RWPE2 (cell line): Measurements from ENCODE around the gene TTL.
A peak's percentile ranks its signal among the peaks of the same experiment; 100 is the strongest.

Experiments used
- ATAC-seq: fragments of 200-7000 bp; cut with Tn5 transposase; 3 replicates; pipeline ENCODE4 v1.9.1; 2021; ENCODE audit warnings: low read depth
- DNase-seq: peaks from one replicate; pipeline ENCODE4 v3.0.0-alpha.2; 2020; ENCODE audit warnings: low spot score
- H3K27ac ChIP-seq: fragments of 450-650 bp; 2 replicates; pipeline ENCODE4 v1.5.1; 2017; ENCODE audit warnings: mild to moderate bottlenecking; ENCODE audit not compliant: poor library complexity, severe bottlenecking
- H3K27me3 ChIP-seq: fragments of 250-450 bp; sonication (Bioruptor Pico); 2 replicates; pipeline ENCODE4 v1.5.1; 2021; ENCODE audit warnings: mild to moderate bottlenecking, moderate library complexity; ENCODE audit not compliant: insufficient read depth, poor library complexity, severe bottlenecking
- H3K36me3 ChIP-seq: fragments of 250-450 bp; sonication (Bioruptor Pico); 2 replicates; pipeline ENCODE4 v1.5.1; 2020; ENCODE audit warnings: low read depth, mild to moderate bottlenecking, moderate library complexity
- H3K4me1 ChIP-seq: fragments of 250-450 bp; sonication (Bioruptor Pico); 2 replicates; pipeline ENCODE4 v1.5.1; 2021; ENCODE audit warnings: mild to moderate bottlenecking, moderate library complexity; ENCODE audit not compliant: insufficient read depth, poor library complexity, severe bottlenecking
- H3K4me3 ChIP-seq: fragments of 250-450 bp; sonication (Bioruptor Pico); 2 replicates; pipeline ENCODE4 v1.5.1; 2021; ENCODE audit warnings: mild to moderate bottlenecking, moderate library complexity; ENCODE audit not compliant: severe bottlenecking
- H3K9me3 ChIP-seq: fragments of 250-450 bp; sonication (Bioruptor Pico); 2 replicates; pipeline ENCODE4 v1.5.1; 2021; ENCODE audit warnings: mild to moderate bottlenecking, moderate library complexity; ENCODE audit not compliant: severe bottlenecking
- CTCF ChIP-seq: fragments of 450-650 bp; IDR thresholded peaks from one replicate; pipeline ENCODE4 v1.5.1; 2017; ENCODE audit warnings: mild to moderate bottlenecking, moderate library complexity; ENCODE audit not compliant: poor library complexity, severe bottlenecking

TTL gene

GRCh38 chr2:112487444-112487961, 5.5 kb downstream of the TTL start:
- TF ChIP-seq CTCF = no peak
- no peak for DNase-seq
- Histone ChIP-seq H3K27me3 (no peaks in the 10 kb centered on the region), H3K36me3 (peaks cover 52% of the 10 kb centered on the region), H3K4me1 (peaks cover 4% of the 10 kb centered on the region), H3K9me3 (no peaks in the 10 kb centered on the region), H3K27ac (no peak overlapping the region), H3K4me3 (no peak overlapping the region)
- no peak for ATAC-seq

- H3K27ac ChIP-seq = no peak overlapping the region
- ATAC-seq (no peak), DNase-seq (no peak)
- TF ChIP-seq CTCF = no peak
- H3K4me1 ChIP-seq = peaks cover 4% of the 10 kb centered on the region
- no peaks in the 10 kb centered on the region for H3K9me3 ChIP-seq
- H3K4me3 ChIP-seq = no peak overlapping the region
- peaks cover 52% of the 10 kb centered on the region for H3K36me3 ChIP-seq
- H3K27me3 ChIP-seq = no peaks in the 10 kb centered on the region
Observed at GRCh38 chr2:112488201-112488600, 6.2 kb downstream of the TTL start.

GRCh38 chr2:112491946-112492345, 10.0 kb downstream of the TTL start:
- ATAC-seq (no peak), DNase-seq (no peak)
- Histone ChIP-seq H3K27me3 (no peaks in the 10 kb centered on the region), H3K36me3 (peaks cover 53% of the 10 kb centered on the region), H3K27ac (no peak overlapping the region), H3K4me1 (peaks cover 8% of the 10 kb centered on the region), H3K9me3 (no peaks in the 10 kb centered on the region), H3K4me3 (no peak overlapping the region)
- no peak for TF ChIP-seq CTCF

- peak; percentile 40; the same call in 1 of the 3 replicates for ATAC-seq
- H3K4me1 ChIP-seq = peaks cover 8% of the 10 kb centered on the region
- TF ChIP-seq CTCF = no peak
- H3K9me3 ChIP-seq = no peaks in the 10 kb centered on the region
- no peak for DNase-seq
- H3K27ac ChIP-seq = no peak overlapping the region
- H3K4me3 ChIP-seq = no peak overlapping the region
- H3K27me3 ChIP-seq = no peaks in the 10 kb centered on the region
- H3K36me3 ChIP-seq = peaks cover 48% of the 10 kb centered on the region
Observed at GRCh38 chr2:112493048-112493447, 11.1 kb downstream of the TTL start.

GRCh38 chr2:112493858-112494648, 12.1 kb downstream of the TTL start:
- no peak for DNase-seq
- no peak for TF ChIP-seq CTCF

More at GRCh38 chr2:112493858-112494648, 12.1 kb downstream of the TTL start:
- Histone ChIP-seq H3K4me1 (peaks cover 8% of the 10 kb centered on the region), H3K9me3 (no peaks in the 10 kb centered on the region), H3K36me3 (peaks cover 47% of the 10 kb centered on the region), H3K27ac (no peak overlapping the region), H3K4me3 (no peak overlapping the region), H3K27me3 (no peaks in the 10 kb centered on the region)
- peak; percentile 84 for ATAC-seq
